ENCODE results near the gene SPRED1. TPM values are rescaled to one million over a fixed set of nuclear protein-coding genes. Genes with fewer than 3 reads are reported as not detected.

The SPRED1 gene
- total RNA-seq, 1 donor from 2014 or later = 16.3 TPM

DNA sequence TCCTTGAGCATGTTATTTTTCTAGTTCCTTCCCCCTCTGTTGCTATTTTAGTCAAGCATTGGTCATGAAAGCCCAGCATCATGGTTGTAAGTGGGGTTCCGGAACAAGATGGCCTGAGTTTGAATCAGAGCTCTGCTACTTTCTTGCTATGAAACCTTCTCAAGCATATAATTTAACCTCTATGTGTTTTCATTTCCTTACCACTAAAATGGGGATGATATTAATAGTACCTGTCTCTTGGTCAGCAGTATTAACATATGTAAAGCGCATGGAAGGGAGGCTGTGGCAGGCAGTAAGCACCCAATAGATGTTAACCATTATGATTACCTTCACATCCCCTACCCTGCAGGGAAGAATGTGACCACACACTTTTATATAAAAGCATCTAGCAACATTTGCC, 14.3 kb upstream of the SPRED1 start:
- H3K4me3 ChIP-seq (ENCODE audit: low read depth, low read length) = no peak overlapping the region
- TF ChIP-seq, protein P1, sequence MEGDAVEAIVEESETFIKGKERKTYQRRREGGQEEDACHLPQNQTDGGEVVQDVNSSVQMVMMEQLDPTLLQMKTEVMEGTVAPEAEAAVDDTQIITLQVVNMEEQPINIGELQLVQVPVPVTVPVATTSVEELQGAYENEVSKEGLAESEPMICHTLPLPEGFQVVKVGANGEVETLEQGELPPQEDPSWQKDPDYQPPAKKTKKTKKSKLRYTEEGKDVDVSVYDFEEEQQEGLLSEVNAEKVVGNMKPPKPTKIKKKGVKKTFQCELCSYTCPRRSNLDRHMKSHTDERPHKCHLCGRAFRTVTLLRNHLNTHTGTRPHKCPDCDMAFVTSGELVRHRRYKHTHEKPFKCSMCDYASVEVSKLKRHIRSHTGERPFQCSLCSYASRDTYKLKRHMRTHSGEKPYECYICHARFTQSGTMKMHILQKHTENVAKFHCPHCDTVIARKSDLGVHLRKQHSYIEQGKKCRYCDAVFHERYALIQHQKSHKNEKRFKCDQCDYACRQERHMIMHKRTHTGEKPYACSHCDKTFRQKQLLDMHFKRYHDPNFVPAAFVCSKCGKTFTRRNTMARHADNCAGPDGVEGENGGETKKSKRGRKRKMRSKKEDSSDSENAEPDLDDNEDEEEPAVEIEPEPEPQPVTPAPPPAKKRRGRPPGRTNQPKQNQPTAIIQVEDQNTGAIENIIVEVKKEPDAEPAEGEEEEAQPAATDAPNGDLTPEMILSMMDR (IDR thresholded peaks at IDR 0.05; ENCODE audit: insufficient read depth, low read length, severe bottlenecking) = no peak
- DNase-seq (ENCODE audit: low read depth) (no peak), FAIRE-seq (no peak)
- no peaks in the 10 kb centered on the region for H3K36me3 ChIP-seq (ENCODE audit: control insufficient read depth, insufficient read depth, low read length)
- H3K27me3 ChIP-seq (ENCODE audit: control insufficient read depth, insufficient read depth, low read length) = no peaks in the 10 kb centered on the region

DNA sequence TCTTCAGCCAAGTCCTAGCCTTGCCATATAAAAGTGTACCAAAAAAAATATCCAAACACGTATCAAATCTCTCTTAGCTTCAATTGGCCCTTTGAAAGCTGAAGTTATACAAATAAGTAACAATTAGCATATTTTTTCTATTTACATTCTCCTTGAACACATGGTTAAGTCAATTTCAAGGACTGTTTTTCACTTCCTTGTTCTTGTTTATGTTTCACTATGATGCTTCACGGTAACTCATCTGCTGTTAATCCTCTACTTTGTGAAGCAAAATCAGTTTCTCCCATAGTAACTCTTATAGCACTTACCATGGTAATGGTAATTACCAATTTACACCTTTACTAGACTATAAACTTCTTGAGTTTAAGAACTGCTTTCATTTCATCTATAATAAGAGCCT, 10.6 kb upstream of the SPRED1 start:
- H3K4me3 ChIP-seq (ENCODE audit: low read depth, low read length) = no peak overlapping the region
- H3K36me3 ChIP-seq (ENCODE audit: control insufficient read depth, insufficient read depth, low read length) = no peaks in the 10 kb centered on the region
- FAIRE-seq (no peak), DNase-seq (ENCODE audit: low read depth) (no peak)
- TF ChIP-seq, protein P1 (IDR thresholded peaks at IDR 0.05; ENCODE audit: insufficient read depth, low read length, severe bottlenecking) = no peak
- no peaks in the 10 kb centered on the region for H3K27me3 ChIP-seq (ENCODE audit: control insufficient read depth, insufficient read depth, low read length)

DNA sequence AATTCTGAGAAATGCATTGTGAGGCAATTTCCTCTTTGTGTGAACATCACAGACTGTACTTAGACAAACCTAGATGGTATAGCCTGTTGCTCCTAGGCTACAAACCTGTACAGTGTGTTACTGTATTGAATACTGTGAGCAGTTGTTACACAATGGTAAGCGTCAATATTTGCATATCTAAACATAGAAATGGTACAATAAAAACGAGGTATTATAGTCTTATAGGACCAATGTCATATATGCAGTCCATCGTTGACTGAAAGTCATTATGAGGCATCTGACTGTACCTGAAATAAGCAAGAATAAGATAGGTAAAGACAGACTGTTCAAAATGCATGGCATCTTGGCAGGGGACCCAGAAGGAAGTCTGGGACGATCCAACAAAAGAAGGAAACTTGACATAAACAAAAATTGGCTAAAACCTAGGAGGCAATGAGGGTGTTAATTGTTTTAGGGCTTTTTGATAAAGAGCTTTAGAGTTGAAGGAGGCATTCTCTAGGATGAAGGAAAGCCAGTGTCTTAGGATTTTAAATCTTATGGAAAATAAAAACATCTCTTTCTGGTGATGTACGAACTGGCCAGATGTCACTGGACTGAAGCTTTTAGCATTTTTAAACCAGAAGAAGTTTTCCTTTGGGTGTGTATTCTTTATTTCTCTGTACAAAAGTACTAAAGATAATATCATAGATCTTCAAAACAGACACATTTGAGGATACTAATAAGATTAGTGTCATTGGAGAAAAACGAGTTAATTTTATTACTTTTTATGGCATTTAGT, 9.2 kb upstream of the SPRED1 start:
- TF ChIP-seq, protein P1 (IDR thresholded peaks at IDR 0.05; ENCODE audit: insufficient read depth, low read length, severe bottlenecking) = no peak
- Histone ChIP-seq H3K36me3 (ENCODE audit: control insufficient read depth, insufficient read depth, low read length) (no peaks in the 10 kb centered on the region), H3K27me3 (ENCODE audit: control insufficient read depth, insufficient read depth, low read length) (no peaks in the 10 kb centered on the region), H3K4me3 (ENCODE audit: low read depth, low read length) (no peak overlapping the region)
- FAIRE-seq (no peak), DNase-seq (ENCODE audit: low read depth) (no peak)

DNA sequence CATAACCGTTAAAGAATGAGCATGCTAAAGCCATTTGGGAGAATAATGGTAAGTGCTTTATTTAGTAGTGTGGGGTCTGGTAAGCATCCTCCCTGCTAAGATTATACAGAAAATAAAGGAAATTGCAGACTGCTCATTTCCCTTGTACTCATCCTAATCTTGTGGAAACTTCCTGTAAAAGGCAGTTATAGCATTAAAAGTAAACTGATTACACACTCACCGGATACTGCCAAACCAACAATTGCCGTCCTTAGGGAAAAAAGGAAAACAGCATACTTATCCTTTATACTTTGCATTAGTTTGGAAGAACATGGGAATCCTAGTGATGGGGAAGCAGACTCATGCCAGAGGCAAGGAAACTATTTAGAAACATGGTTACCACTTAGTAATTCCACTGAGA, 5.3 kb upstream of the SPRED1 start:
- TF ChIP-seq, protein P1 (IDR thresholded peaks at IDR 0.05; ENCODE audit: insufficient read depth, low read length, severe bottlenecking) = no peak
- FAIRE-seq (no peak), DNase-seq (ENCODE audit: low read depth) (no peak)
- Histone ChIP-seq H3K36me3 (ENCODE audit: control insufficient read depth, insufficient read depth, low read length) (no peaks in the 10 kb centered on the region), H3K4me3 (ENCODE audit: low read depth, low read length) (no peak overlapping the region), H3K27me3 (ENCODE audit: control insufficient read depth, insufficient read depth, low read length) (no peaks in the 10 kb centered on the region)

DNA sequence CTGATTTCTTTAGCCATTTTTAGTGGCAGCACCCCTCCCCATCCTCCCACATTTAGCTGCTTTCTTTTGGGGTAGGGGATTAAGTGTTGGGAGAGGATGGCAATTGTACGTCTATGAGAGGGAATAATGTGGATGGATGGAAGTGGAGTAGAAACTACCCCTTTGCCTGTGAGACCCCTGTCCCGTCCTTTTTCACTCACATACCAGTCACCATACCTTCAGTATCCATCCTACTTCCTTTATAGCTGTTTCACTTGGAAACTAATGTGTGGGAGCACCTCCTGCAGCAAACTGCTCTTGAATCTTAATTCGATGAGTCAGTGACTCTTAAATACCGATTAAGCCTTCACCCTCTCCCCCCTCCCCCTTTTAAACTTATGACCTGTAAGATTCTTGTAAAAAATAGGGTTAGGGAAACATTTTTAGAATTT, 730 bp downstream of the SPRED1 start:
- DNase-seq (ENCODE audit: low read depth) (peak; percentile 71), FAIRE-seq (no peak)
- Histone ChIP-seq H3K36me3 (ENCODE audit: control insufficient read depth, insufficient read depth, low read length) (no peaks in the 10 kb centered on the region), H3K4me3 (ENCODE audit: low read depth, low read length) (peak overlapping the region; percentile 77), H3K27me3 (ENCODE audit: control insufficient read depth, insufficient read depth, low read length) (no peaks in the 10 kb centered on the region)
- TF ChIP-seq, protein P1 (IDR thresholded peaks at IDR 0.05; ENCODE audit: insufficient read depth, low read length, severe bottlenecking) = no peak

All from bronchial epithelial cell (primary cell).